Activated T-cell treated with anti-CD3 and anti-CD28 coated beads for 24 hours (primary cell): ENCODE measurements around the gene THOC2.
"Not testable (repeated sequence)": the region's sequence is repeated elsewhere in the genome, so short reads cannot be mapped to it uniquely, and the experiment has no call there.

ENCODE experiments used
- DNase-seq: peaks from one replicate; pipeline ENCODE4 v3.0.0-alpha.2; 2020; ENCODE audit warnings: low read depth

The THOC2 gene

GRCh38 chrX:123732670-123733363 is at the start of gene THOC2:
TSS of gene THOC2 (minus strand) at chrX:123733052. CDS start at chrX:123733022, 30 bp downstream.
- DNase-seq = peak; percentile 72

- DNase-seq = not testable (repeated sequence)
Measured at GRCh38 chrX:123781786-123782185, 48.9 kb upstream of the THOC2 start.

GRCh38 chrX:123779908-123780396 is 47.1 kb upstream of the THOC2 start:
- no peak for DNase-seq

- no peak for DNase-seq
Measured at GRCh38 chrX:123773258-123773988, 40.6 kb upstream of the THOC2 start.

GRCh38 chrX:123771449-123772064 is 38.7 kb upstream of the THOC2 start:
- no peak for DNase-seq

- DNase-seq = peak; percentile 59
Measured at GRCh38 chrX:123764967-123765871, 32.4 kb upstream of the THOC2 start.

GRCh38 chrX:123759849-123760248 is 27.0 kb upstream of the THOC2 start:
- DNase-seq = not testable (repeated sequence)

GRCh38 chrX:123757794-123758193 is 24.9 kb upstream of the THOC2 start:
- DNase-seq = not testable (repeated sequence)

GRCh38 chrX:123756320-123756719 is 23.5 kb upstream of the THOC2 start:
- DNase-seq = no peak

GRCh38 chrX:123755107-123755506 is 22.3 kb upstream of the THOC2 start:
- DNase-seq = no peak

GRCh38 chrX:123753656-123754350 is 21.0 kb upstream of the THOC2 start:
- no peak for DNase-seq

- DNase-seq = no peak
Measured at GRCh38 chrX:123749643-123750042, 16.8 kb upstream of the THOC2 start.

- no peak for DNase-seq
Measured at GRCh38 chrX:123745511-123745910, 12.7 kb upstream of the THOC2 start.

- DNase-seq = no peak
Measured at GRCh38 chrX:123743312-123743711, 10.5 kb upstream of the THOC2 start.

GRCh38 chrX:123742440-123742839 is 9.6 kb upstream of the THOC2 start:
- DNase-seq = no peak

GRCh38 chrX:123740536-123740935 is 7.7 kb upstream of the THOC2 start:
- DNase-seq = no peak

GRCh38 chrX:123740006-123740405 is 7.2 kb upstream of the THOC2 start:
- no peak for DNase-seq

- no peak for DNase-seq
Measured at GRCh38 chrX:123739474-123739873, 6.6 kb upstream of the THOC2 start.

GRCh38 chrX:123738378-123738940 is 5.6 kb upstream of the THOC2 start:
- no peak for DNase-seq

GRCh38 chrX:123736333-123736921 is 3.6 kb upstream of the THOC2 start:
- no peak for DNase-seq
